GM12878 (cell line): Measurements from ENCODE around the gene RAB24. TPM values are rescaled to one million over a fixed set of nuclear protein-coding genes. Genes with fewer than 3 reads are reported as not detected.

Source experiments
- ATAC-seq: fragments of 200-7000 bp; cut with Tn5 transposase; 3 replicates; pipeline ENCODE4 v1.9.1; 2020; ENCODE audit warnings: mild to moderate bottlenecking, moderate library complexity
- BruUV-seq: library from RNA; stranded (reverse); fragments of 400-500 nt; replicated peaks from 2 replicates; lab custom pipeline; 2021; lab: Mats Ljungman, UMichigan
- CTCF ChIA-PET: fragments of 300-600 bp; sonication (Branson Sonifier 250); formaldehyde crosslinking; extraction: SDS; loops from one replicate; lab custom pipeline; 2021; ENCODE audit warnings: inconsistent platforms; lab: Yijun Ruan, JAX
- POLR2A ChIA-PET: fragments of 350-600 bp; formaldehyde crosslinking; extraction: SDS; loops from one replicate; lab custom pipeline; 2021; ENCODE audit warnings: inconsistent platforms; lab: Charles Lee
- RAD21 ChIA-PET: fragments of 300-600 bp; sonication (Branson Sonifier 250); formaldehyde crosslinking; loops from one replicate; lab custom pipeline; 2023; ENCODE audit warnings: antibody characterized with exemption; ENCODE audit not compliant: unreplicated experiment; lab: Charles Lee
- SMC1A ChIA-PET: fragments of 300-600 bp; sonication (Branson Sonifier 250); formaldehyde crosslinking; loops from one replicate; lab custom pipeline; 2023; ENCODE audit not compliant: unreplicated experiment, uncharacterized antibody; lab: Charles Lee
- DNase-seq: peaks from one replicate; pipeline ENCODE4 v3.0.0-alpha.2; 2011; ENCODE audit warnings: low read depth, low spot score
- FAIRE-seq: peaks from 3 replicates; lab custom pipeline; 2011; peaks lifted over from hg19 to GRCh38; lab: Jason Lieb, UNC
- H2AFZ ChIP-seq: 2 replicates; pipeline ENCODE4 v1.6.0; 2011; ENCODE audit warnings: low read depth, low read length, control low read depth; ENCODE audit not compliant: control insufficient read depth
- H3K27ac ChIP-seq: 2 replicates; pipeline ENCODE4 v1.5.1; 2011; ENCODE audit warnings: control low read depth; ENCODE audit not compliant: control insufficient read depth, insufficient read depth
- H3K27me3 ChIP-seq, 2 experiments: replicated peaks in 1 of 2; 2 replicates each; pipeline versions ENCODE4 v1.6.0 to v1.6.1; 2011; ENCODE audit warnings: low read length in 1 of 2; ENCODE audit not compliant: control insufficient read depth in 2 of 2, insufficient read depth in 2 of 2
- H3K36me3 ChIP-seq, 2 experiments: 2 replicates each; pipeline ENCODE4 v1.5.1; 2011; ENCODE audit warnings: low read length in 1 of 2; ENCODE audit not compliant: control insufficient read depth in 2 of 2, insufficient read depth in 2 of 2
- H3K4me1 ChIP-seq: 2 replicates; pipeline ENCODE4 v1.6.1; 2011; ENCODE audit warnings: mild to moderate bottlenecking, low read length, moderate library complexity, mixed read lengths; ENCODE audit not compliant: control insufficient read depth, insufficient read depth
- H3K4me2 ChIP-seq: 2 replicates; pipeline ENCODE4 v1.6.0; 2011; ENCODE audit warnings: control low read depth; ENCODE audit not compliant: control insufficient read depth, insufficient read depth
- H3K4me3 ChIP-seq: fragments of 200-600 bp; sonication (generic); 2 replicates; pipeline ENCODE4 v1.5.1; 2016
- H3K79me2 ChIP-seq: 2 replicates; pipeline ENCODE4 v1.6.0; 2011; ENCODE audit warnings: low read length; ENCODE audit not compliant: control insufficient read depth, insufficient read depth
- H3K9ac ChIP-seq: 2 replicates; pipeline ENCODE4 v1.8.0; 2011; ENCODE audit warnings: low read length, control low read depth, mixed read lengths; ENCODE audit not compliant: control insufficient read depth, insufficient read depth
- H3K9me3 ChIP-seq: replicated peaks from 3 replicates; pipeline ENCODE4 v1.5.1; 2011; ENCODE audit warnings: mild to moderate bottlenecking, low read length; ENCODE audit not compliant: control insufficient read depth, insufficient read depth
- H4K20me1 ChIP-seq: 2 replicates; pipeline ENCODE4 v1.6.0; 2011; ENCODE audit not compliant: control insufficient read depth, insufficient read depth
- ATF7 ChIP-seq: fragments of 450-650 bp; IDR thresholded peaks from 2 replicates; pipeline ENCODE4 v1.6.1; 2016; ENCODE audit warnings: low read depth, mild to moderate bottlenecking
- BACH1 ChIP-seq: fragments of 450-650 bp; IDR thresholded peaks from 2 replicates; pipeline ENCODE4 v1.6.1; 2017; ENCODE audit warnings: mild to moderate bottlenecking, borderline replicate concordance
- CREB1 ChIP-seq: IDR thresholded peaks from 2 replicates; pipeline ENCODE4 v1.6.1; 2012; ENCODE audit warnings: low read depth, mild to moderate bottlenecking, inconsistent platforms
- EP300 ChIP-seq, 2 experiments: fragments of 150-350 bp in 1 of 2; IDR thresholded peaks; 2 replicates each; pipeline ENCODE4 v1.6.1; 2011 to 2012; ENCODE audit warnings: low read depth in 2 of 2, low read length in 2 of 2, borderline replicate concordance in 1 of 2, improper control_type of control experiment in 1 of 2, inconsistent platforms in 1 of 2; ENCODE audit not compliant: control insufficient read depth in 1 of 2
- ESRRA ChIP-seq: IDR thresholded peaks from 2 replicates; pipeline ENCODE4 v1.6.1; 2012; ENCODE audit warnings: mild to moderate bottlenecking, low read length, improper control_type of control experiment
- HDAC6 ChIP-seq: fragments of 200-600 bp; sonication (generic); IDR thresholded peaks from one replicate; pipeline ENCODE4 v1.8.0; 2017; ENCODE audit warnings: antibody characterized with exemption; ENCODE audit not compliant: unreplicated experiment
- MEF2B ChIP-seq: fragments of 450-650 bp; IDR thresholded peaks from 2 replicates; pipeline ENCODE4 v1.6.1; 2018; ENCODE audit warnings: mild to moderate bottlenecking, moderate library complexity; ENCODE audit not compliant: partially characterized antibody, poor library complexity, severe bottlenecking
- MTA3 ChIP-seq: IDR thresholded peaks from 2 replicates; pipeline ENCODE4 v1.6.1; 2012; ENCODE audit warnings: low read length, inconsistent platforms, borderline replicate concordance
- PAX5 ChIP-seq: IDR thresholded peaks from 2 replicates; pipeline ENCODE4 v1.6.1; 2011; ENCODE audit warnings: low read depth, low read length, borderline replicate concordance
- POU2F2 ChIP-seq: IDR thresholded peaks from 3 replicates; pipeline ENCODE4 v1.6.1; 2011; ENCODE audit warnings: low read depth, mild to moderate bottlenecking, low read length, borderline replicate concordance
- RAD21 ChIP-seq: IDR thresholded peaks from 2 replicates; pipeline ENCODE4 v1.6.1; 2011; ENCODE audit warnings: mild to moderate bottlenecking, low read depth, low read length, moderate library complexity; ENCODE audit not compliant: insufficient read depth
- RCOR1 ChIP-seq: conservative IDR thresholded peaks from 2 replicates; pipeline ENCODE4 v1.6.1; 2012; ENCODE audit warnings: low read depth, low read length, improper control_type of control experiment
- SIX5 ChIP-seq: IDR thresholded peaks from 2 replicates; pipeline ENCODE4 v1.6.1; 2011; ENCODE audit warnings: mild to moderate bottlenecking, low read depth, low read length, moderate library complexity; ENCODE audit not compliant: severe bottlenecking
- SMAD5 ChIP-seq: IDR thresholded peaks from 2 replicates; pipeline ENCODE4 v1.6.1; 2016; ENCODE audit warnings: antibody characterized with exemption, low read depth
- SP1 ChIP-seq: IDR thresholded peaks from one replicate; pipeline ENCODE4 v1.6.1; 2011; ENCODE audit warnings: low read depth, low read length
- SREBF1 ChIP-seq: IDR thresholded peaks from 2 replicates; pipeline ENCODE4 v1.6.1; 2012; ENCODE audit warnings: mild to moderate bottlenecking, low read length
- TARDBP ChIP-seq: IDR thresholded peaks from 2 replicates; pipeline ENCODE4 v1.6.1; 2016; ENCODE audit warnings: borderline replicate concordance
- TCF12 ChIP-seq: IDR thresholded peaks from 2 replicates; pipeline ENCODE4 v1.6.1; 2011; ENCODE audit warnings: low read depth, mild to moderate bottlenecking, low read length
- WGBS: methylation state at CpG from one replicate; pipeline ENCODE4 v1.1.6; 2016; ENCODE audit warnings: low lambda C conversion rate; ENCODE audit not compliant: insufficient replicate concordance, insufficient coverage; ENCODE audit errors: missing lambda C conversion rate; 5-methylcytosine and 5-hydroxymethylcytosine counted together
- in situ Hi-C: fragments of 300-500 bp; cut with MboI; formaldehyde crosslinking; loops from 9 replicates; pipeline ENCODE4 v1.14.3; 2018; ENCODE audit warnings: mixed read lengths
- intact Hi-C: fragments of 100-400 bp; cut with micrococcal nuclease; formaldehyde crosslinking; loops from one replicate; pipeline ENCODE4 v1.14.2; 2022; ENCODE audit not compliant: unreplicated experiment
- polyA plus RNA-seq, 11 experiments: library from polyadenylated mRNA; depleted of rRNA in 4 of 11; unstranded in 6 of 11; stranded (reverse) in 5 of 11; fragments of >200 nt; fragmentation: Nextera tagmentation in 4 of 11; fragmentation: Illumina TruSeq in 1 of 11; extraction: Ambion mirVana in 4 of 11; extraction: Trizol in 1 of 11; gene quantifications; 1 replicate in 1 of 11; 2 replicates in 10 of 11; pipeline versions ENCODE4 v1.2.1 to v1.2.3, GENCODE V29; 2011 to 2016; ENCODE audit warnings: inconsistent platforms in 2 of 11, missing spikeins in 2 of 11, low read depth in 1 of 11
- total RNA-seq, 4 experiments: library from RNA; depleted of rRNA in 3 of 4; stranded (reverse); fragments of >200 nt in 3 of 4; fragmentation: Illumina TruSeq in 1 of 4; extraction: Trizol in 1 of 4; gene quantifications; 2 replicates each; pipeline versions ENCODE4 v1.2.1 to v1.2.3, GENCODE V29; 2013 to 2021
- TF ChIP-seq, protein P1 (sequence below), 3 experiments: IDR thresholded peaks in 2 of 3; conservative IDR thresholded peaks in 1 of 3; 2 replicates each; pipeline ENCODE4 v1.5.1; 2011; ENCODE audit warnings: low read depth in 3 of 3, low read length in 3 of 3, mild to moderate bottlenecking in 3 of 3, control low read depth in 2 of 3, moderate library complexity in 2 of 3, inconsistent platforms in 1 of 3, mixed read lengths in 1 of 3; ENCODE audit not compliant: control insufficient read depth in 2 of 3, insufficient read depth in 1 of 3; ENCODE audit errors: extremely low read depth in 1 of 3

Gene RAB24
- total and polyA plus RNA-seq, 10 of the 15 experiments (the other 5 are each of a cell fraction or from before 2014, with no cell fraction given) = 8.0 to 44.4 (median 24.4) TPM

DNA sequence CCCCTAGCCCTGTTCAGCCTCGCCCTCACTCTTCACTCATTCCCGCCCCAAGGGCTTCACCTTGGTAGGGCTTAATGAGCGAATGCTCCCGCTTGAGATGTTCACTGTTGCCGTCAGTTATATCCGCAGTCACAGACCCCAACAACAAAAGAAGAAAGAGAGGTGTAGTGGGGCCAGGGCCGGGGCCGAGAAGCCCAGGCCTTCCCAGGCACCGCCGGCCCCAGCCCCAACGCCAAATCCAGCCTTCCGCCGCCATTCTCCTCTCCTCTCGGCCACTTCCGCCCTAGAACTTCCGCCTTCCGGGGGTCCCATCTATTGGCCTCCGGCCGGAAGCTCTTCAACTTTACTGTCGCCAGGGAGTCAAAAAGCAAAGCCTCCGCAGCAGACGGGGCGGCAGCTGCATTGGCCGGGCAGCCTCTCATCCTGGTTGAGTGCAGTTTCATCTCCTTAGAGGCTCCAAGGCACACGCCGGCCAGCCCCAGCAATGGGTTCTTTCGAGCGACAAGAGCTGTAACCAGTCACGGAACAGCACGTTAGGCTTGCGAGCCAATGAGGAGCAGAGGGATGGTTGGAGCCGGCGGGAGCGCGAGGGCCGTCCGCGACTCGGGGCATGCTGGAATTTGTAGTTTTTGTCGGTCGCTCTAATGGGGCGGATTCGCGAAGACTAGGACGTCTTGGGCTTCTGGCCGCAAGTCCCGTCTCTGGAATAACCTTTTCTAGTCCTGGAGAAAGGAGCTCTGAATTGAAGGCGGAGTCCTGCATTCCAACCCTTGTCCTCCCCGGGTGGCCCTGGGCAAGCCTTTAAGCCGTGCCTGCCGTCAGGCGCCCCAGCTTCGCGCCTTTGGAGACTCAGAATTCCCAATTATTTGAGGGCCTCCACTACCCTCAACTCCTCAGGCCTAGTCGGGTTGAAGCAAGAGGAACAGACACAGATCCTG lies 48.1 kb upstream of the RAB24 start, which contains the start of gene LMAN2:
Gene LMAN2, minus strand, starts transcription at position 277 of the 938 bp plus-strand sequence. Its CDS starts 21 bp downstream, at position 256.
- ATAC-seq (peak; percentile 99), FAIRE-seq (peak; percentile 94), DNase-seq (peak; percentile 93)
- peak within 1 kb of the TSS; percentile 86 for H2AFZ ChIP-seq
- H3K79me2 ChIP-seq = peaks cover 41% of the 10 kb centered on the region
- ChIA-PET CTCF (interaction anchor here (0.7 to 7.2 kb wide), 17 partner anchors 9 to 159 kb away, joined by 3 to 46 read pairs (median 6); no protein-coding TSS in a partner anchor), POLR2A (interaction anchor here (0.6 to 3.2 kb wide), 7 partner anchors 9 to 157 kb away, joined by 3 to 22 read pairs (median 5); no protein-coding TSS in a partner anchor), RAD21 (interaction anchor here (0.8 to 2.9 kb wide), 9 partner anchors 10 to 104 kb away, joined by 3 to 20 read pairs (median 4); no protein-coding TSS in a partner anchor), SMC1A (interaction anchor here (1.0 to 3.4 kb wide), 11 partner anchors 9 to 52 kb away, joined by 3 to 20 read pairs (median 5); no protein-coding TSS in a partner anchor)
- BruUV-seq = TSS peak; percentile 84
- intact Hi-C loops (no loop called here), in situ Hi-C loops (no loop called here)
- H3K4me1 ChIP-seq = peaks cover 21% of the 10 kb centered on the region
- H3K4me2 ChIP-seq = peak within 1 kb of the TSS; percentile 90
- 0 out of 2 replicates have a peak, but pooled peaks cover 3% of the 10 kb centered on the region for H4K20me1 ChIP-seq
- H3K9ac ChIP-seq = peak within 1 kb of the TSS; percentile 91
- peak within 1 kb of the TSS; percentile 89 for H3K27ac ChIP-seq
- peaks cover 3% of the 10 kb centered on the region; the same call in 1 of the 3 replicates for H3K9me3 ChIP-seq
- peaks cover 0 to 11% of the 10 kb centered on the region in 2 experiments; a peak in 1 of 4 replicates for H3K36me3 ChIP-seq
- no peaks in the 10 kb centered on the region for H3K27me3 ChIP-seq
- 10% methylated on average over 55 of the region's 55 CpGs for WGBS
- peak within 1 kb of the TSS; percentile 98 for H3K4me3 ChIP-seq
- TF ChIP-seq ATF7 (peak; percentile 57), CREB1 (peak; percentile 82), RAD21 (no peak), TCF12 (peak; percentile 64; the same call in 1 of the 2 replicates), SP1 (peak; percentile 97), SMAD5 (peak; percentile 75), EP300 (IDR thresholded peaks at IDR 0.05; ENCODE audit: borderline replicate concordance in 1 of 2, control insufficient read depth in 1 of 2, low read depth in 2 of 2, low read length in 2 of 2) (no peak), SREBF1 (peak; percentile 78), ESRRA (no peak), RCOR1 (no peak), BACH1 (peak; percentile 71), SIX5 (peak; percentile 87), HDAC6 (no peak), POU2F2 (no peak; the same call in 2 of the 3 replicates), MEF2B (peak; percentile 27), PAX5 (0 out of 2 replicates have a peak, but pooled peaks have one; percentile 4), TARDBP (peak; percentile 66), MTA3 (no peak; the same call in 1 of the 2 replicates)
- TF ChIP-seq, protein P1, sequence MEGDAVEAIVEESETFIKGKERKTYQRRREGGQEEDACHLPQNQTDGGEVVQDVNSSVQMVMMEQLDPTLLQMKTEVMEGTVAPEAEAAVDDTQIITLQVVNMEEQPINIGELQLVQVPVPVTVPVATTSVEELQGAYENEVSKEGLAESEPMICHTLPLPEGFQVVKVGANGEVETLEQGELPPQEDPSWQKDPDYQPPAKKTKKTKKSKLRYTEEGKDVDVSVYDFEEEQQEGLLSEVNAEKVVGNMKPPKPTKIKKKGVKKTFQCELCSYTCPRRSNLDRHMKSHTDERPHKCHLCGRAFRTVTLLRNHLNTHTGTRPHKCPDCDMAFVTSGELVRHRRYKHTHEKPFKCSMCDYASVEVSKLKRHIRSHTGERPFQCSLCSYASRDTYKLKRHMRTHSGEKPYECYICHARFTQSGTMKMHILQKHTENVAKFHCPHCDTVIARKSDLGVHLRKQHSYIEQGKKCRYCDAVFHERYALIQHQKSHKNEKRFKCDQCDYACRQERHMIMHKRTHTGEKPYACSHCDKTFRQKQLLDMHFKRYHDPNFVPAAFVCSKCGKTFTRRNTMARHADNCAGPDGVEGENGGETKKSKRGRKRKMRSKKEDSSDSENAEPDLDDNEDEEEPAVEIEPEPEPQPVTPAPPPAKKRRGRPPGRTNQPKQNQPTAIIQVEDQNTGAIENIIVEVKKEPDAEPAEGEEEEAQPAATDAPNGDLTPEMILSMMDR (IDR thresholded peaks at IDR 0.05 in 2 of 3, conservative IDR thresholded peaks at IDR 0.05 in 1 of 3; ENCODE audit: control insufficient read depth in 2 of 3, extremely low read depth in 1 of 3, insufficient read depth in 1 of 3, low read depth in 3 of 3, low read length in 3 of 3) = no peak
